ENCODE data around the gene CCDC167. TPM values are rescaled to one million over a fixed set of nuclear protein-coding genes. Genes with fewer than 3 reads are reported as not detected.
A peak's percentile ranks its signal among the peaks of the same experiment; 100 is the strongest.

CCDC167 gene
- total RNA-seq, 1 donor from 2014 or later: 29.7 TPM

DNA sequence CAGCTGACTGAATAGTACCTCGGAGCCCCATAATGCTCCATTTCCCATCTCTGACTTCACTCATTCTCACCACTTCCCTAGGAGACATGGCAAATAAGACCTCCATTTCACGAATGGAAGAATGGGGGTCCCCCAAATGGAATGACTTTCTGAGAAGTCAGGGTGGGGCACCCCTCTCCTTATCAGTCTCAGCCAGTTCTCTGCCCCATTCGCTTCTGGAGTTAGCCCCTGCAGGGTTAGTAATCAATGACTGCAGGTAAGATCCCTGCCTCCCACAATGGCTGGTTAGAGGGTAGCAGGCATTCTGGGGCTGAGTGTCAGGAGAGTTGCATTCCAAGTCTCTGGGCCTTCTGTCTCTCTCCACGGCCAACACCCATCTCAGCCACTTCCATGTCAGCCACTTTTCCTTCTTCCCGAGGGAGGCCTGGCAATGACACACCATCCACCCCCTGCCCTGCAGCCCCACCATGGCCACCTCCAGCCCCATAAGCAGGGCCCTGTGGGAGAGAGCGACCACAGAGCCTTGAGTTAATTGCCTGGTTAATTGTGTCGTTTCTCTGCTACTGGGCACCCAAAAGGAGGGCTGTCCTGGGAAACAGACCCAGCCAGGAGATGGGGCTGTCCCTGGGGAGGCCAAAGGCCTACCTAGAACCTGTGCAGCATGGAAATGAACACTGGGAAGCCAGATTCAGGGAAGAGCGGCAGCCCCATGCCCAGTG is 13.4 kb downstream of the CCDC167 start:
- FAIRE-seq (no peak), DNase-seq (ENCODE audit: low read depth) (no peak)
- Histone ChIP-seq H3K27me3 (ENCODE audit: control insufficient read depth, insufficient read depth, low read length) (no peaks in the 10 kb centered on the region), H3K4me3 (ENCODE audit: low read depth, low read length) (no peak overlapping the region), H3K36me3 (ENCODE audit: control insufficient read depth, insufficient read depth, low read length) (peaks cover 7% of the 10 kb centered on the region)
- no peak for TF ChIP-seq CTCF (IDR thresholded peaks at IDR 0.05; ENCODE audit: insufficient read depth, low read length, severe bottlenecking)

GRCh38 chr6:37485291-37485702 is 14.4 kb downstream of the CCDC167 start:
- H3K36me3 ChIP-seq (ENCODE audit: control insufficient read depth, insufficient read depth, low read length): peaks cover 10% of the 10 kb centered on the region
- no peaks in the 10 kb centered on the region for H3K27me3 ChIP-seq (ENCODE audit: control insufficient read depth, insufficient read depth, low read length)
- FAIRE-seq (no peak), DNase-seq (ENCODE audit: low read depth) (no peak)
- peak; percentile 40 for TF ChIP-seq CTCF (IDR thresholded peaks at IDR 0.05; ENCODE audit: insufficient read depth, low read length, severe bottlenecking)
- H3K4me3 ChIP-seq (ENCODE audit: low read depth, low read length): no peak overlapping the region

- DNase-seq (ENCODE audit: low read depth) (no peak), FAIRE-seq (no peak)
- Histone ChIP-seq H3K27me3 (ENCODE audit: control insufficient read depth, insufficient read depth, low read length) (no peaks in the 10 kb centered on the region), H3K36me3 (ENCODE audit: control insufficient read depth, insufficient read depth, low read length) (peaks cover 14% of the 10 kb centered on the region), H3K4me3 (ENCODE audit: low read depth, low read length) (no peak overlapping the region)
- TF ChIP-seq CTCF (IDR thresholded peaks at IDR 0.05; ENCODE audit: insufficient read depth, low read length, severe bottlenecking): no peak
These were observed 14.9 kb downstream of the CCDC167 start for GRCh38 chr6:37484786-37485170.

DNA sequence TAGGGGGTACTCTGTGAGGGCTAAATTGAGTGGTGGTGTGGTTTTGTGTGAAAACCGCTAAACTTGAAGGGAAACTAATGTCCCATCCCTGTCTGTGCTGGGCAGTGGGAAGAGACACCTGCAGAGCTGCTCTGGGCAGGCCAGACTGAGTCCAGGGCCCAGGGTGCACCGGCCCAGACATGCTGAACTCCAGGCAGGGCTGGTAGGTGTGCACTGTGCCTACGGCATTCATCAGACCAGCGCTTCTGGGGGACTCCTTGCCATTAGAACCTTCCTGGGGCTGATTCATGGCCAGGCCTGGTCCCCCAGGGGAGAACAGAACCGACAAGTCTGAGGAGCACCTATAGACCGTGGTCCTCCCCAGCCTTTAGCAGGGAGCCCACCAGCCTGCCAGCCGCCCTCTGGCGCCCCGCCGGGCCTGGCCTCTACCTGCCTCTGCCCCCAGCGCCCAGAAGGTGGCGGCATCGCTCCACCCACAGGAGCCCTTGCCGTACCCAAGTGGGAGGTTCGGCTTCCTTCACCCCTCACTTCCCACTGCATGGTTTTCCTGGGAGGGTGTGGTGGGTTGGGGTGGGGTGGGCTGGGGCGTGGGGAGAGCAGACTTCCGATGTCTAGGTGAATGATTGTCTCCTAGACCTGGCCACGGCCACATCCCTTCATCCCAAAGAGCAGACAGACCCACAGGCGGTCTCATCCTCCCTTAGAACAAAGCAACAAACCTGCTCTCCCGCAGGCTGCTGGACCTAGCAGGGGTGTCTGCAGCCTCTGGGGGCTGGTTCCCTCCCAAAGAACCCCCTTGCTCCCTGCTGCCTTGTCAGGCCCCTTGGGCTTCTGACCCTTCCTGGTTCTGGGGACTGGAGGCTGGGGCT is 15.5 kb downstream of the CCDC167 start:
- DNase-seq (ENCODE audit: low read depth) (peak; percentile 19), FAIRE-seq (no peak)
- no peaks in the 10 kb centered on the region for H3K27me3 ChIP-seq (ENCODE audit: control insufficient read depth, insufficient read depth, low read length)
- H3K36me3 ChIP-seq (ENCODE audit: control insufficient read depth, insufficient read depth, low read length): peaks cover 18% of the 10 kb centered on the region
- TF ChIP-seq CTCF (IDR thresholded peaks at IDR 0.05; ENCODE audit: insufficient read depth, low read length, severe bottlenecking): peak; percentile 94
- H3K4me3 ChIP-seq (ENCODE audit: low read depth, low read length): no peak overlapping the region

DNA sequence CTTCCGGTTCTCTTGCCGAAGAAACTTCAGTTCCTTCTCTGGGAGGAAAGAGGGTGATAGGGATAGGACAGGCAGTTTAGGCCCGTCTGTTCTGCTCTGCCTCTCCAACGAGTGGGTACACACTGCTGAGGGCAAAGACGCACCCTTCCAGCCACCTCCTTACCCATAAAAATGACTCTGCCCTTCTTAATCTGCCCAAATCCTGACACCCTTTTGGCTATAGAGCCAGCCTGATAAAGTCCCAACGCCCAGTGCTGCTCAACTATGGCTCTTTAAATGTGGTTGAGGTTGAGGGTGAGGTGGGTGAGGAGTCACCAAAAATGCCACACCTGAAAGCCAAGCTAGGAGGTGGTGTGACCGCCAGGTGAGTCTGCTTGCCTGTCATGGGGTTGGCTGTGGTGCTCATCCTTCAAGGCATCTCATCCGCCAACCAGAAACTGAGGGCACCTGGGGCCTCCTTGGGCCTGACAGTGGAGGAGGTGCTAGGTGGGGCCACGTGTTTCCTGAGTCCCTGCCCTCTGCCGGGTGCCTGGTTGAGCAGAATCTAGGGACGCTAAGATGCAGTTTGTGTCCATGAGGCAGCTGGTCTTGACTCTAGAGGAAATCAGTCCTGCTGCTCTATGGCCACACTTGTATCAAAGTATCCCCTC is 16.3 kb downstream of the CCDC167 start:
- DNase-seq (ENCODE audit: low read depth) (no peak), FAIRE-seq (peak; percentile 36)
- peaks cover 23% of the 10 kb centered on the region for H3K36me3 ChIP-seq (ENCODE audit: control insufficient read depth, insufficient read depth, low read length)
- H3K27me3 ChIP-seq (ENCODE audit: control insufficient read depth, insufficient read depth, low read length): no peaks in the 10 kb centered on the region
- no peak overlapping the region for H3K4me3 ChIP-seq (ENCODE audit: low read depth, low read length)
- TF ChIP-seq CTCF (IDR thresholded peaks at IDR 0.05; ENCODE audit: insufficient read depth, low read length, severe bottlenecking): no peak

Data from bronchial epithelial cell (primary cell).